A673 (cell line): ENCODE measurements around the gene PGLYRP3. TPM values are rescaled to one million over a fixed set of nuclear protein-coding genes. Genes with fewer than 3 reads are reported as not detected.

Experiments used
- BruUV-seq: library from RNA; stranded (reverse); fragments of 400-500 nt; replicated peaks from 2 replicates; lab custom pipeline; 2021; lab: Mats Ljungman, UMichigan
- CTCF ChIA-PET: fragments of 300-600 bp; sonication (Branson Sonifier 250); formaldehyde crosslinking; loops from one replicate; lab custom pipeline; 2022; ENCODE audit warnings: antibody characterized with exemption; lab: Charles Lee
- POLR2A ChIA-PET: fragments of 300-600 bp; sonication (Branson Sonifier 250); formaldehyde crosslinking; loops from one replicate; lab custom pipeline; 2022; ENCODE audit warnings: antibody characterized with exemption; ENCODE audit not compliant: low non-redundant PET; lab: Charles Lee
- DNase-seq: peaks from one replicate; pipeline ENCODE4 v3.0.0-alpha.2; 2015; ENCODE audit warnings: low spot score
- H3K27ac ChIP-seq: fragments of 200-600 bp; sonication (generic); 2 replicates; pipeline ENCODE4 v1.5.1; 2016; ENCODE audit warnings: mixed run types, low read depth, mild to moderate bottlenecking, mixed read lengths, antibody characterized with exemption, low read length; ENCODE audit not compliant: poor library complexity, severe bottlenecking
- H3K27me3 ChIP-seq: fragments of 200-600 bp; sonication (generic); replicated peaks from 2 replicates; pipeline ENCODE4 v1.6.1; 2017; ENCODE audit warnings: mixed run types, low read depth, mild to moderate bottlenecking, mixed read lengths, antibody characterized with exemption, low read length; ENCODE audit not compliant: insufficient read depth, poor library complexity
- H3K36me3 ChIP-seq: fragments of 200-600 bp; sonication (generic); 2 replicates; pipeline ENCODE4 v1.6.1; 2016; ENCODE audit warnings: mixed run types, mild to moderate bottlenecking, mixed read lengths, antibody characterized with exemption, low read length; ENCODE audit not compliant: insufficient read depth, poor library complexity, severe bottlenecking
- H3K4me1 ChIP-seq: fragments of 200-600 bp; sonication (generic); 2 replicates; pipeline ENCODE4 v1.6.1; 2017; ENCODE audit warnings: mixed run types, mild to moderate bottlenecking, mixed read lengths, antibody characterized with exemption, low read length; ENCODE audit not compliant: insufficient read depth, poor library complexity, severe bottlenecking
- H3K4me3 ChIP-seq: fragments of 200-600 bp; sonication (generic); 2 replicates; pipeline ENCODE4 v1.5.1; 2016; ENCODE audit warnings: low read depth, mixed run types, mild to moderate bottlenecking, mixed read lengths, low read length; ENCODE audit not compliant: poor library complexity, severe bottlenecking
- H3K9me3 ChIP-seq: fragments of 200-600 bp; sonication (generic); 2 replicates; pipeline ENCODE4 v1.6.1; 2016; ENCODE audit warnings: mixed run types, low read depth, mild to moderate bottlenecking, mixed read lengths, antibody characterized with exemption, low read length; ENCODE audit not compliant: poor library complexity, severe bottlenecking
- EZH2 ChIP-seq: fragments of 200-600 bp; sonication (generic); IDR thresholded peaks from 2 replicates; pipeline ENCODE4 v1.6.1; 2017; ENCODE audit warnings: borderline replicate concordance, low read depth, mild to moderate bottlenecking, mixed read lengths, antibody characterized with exemption, low read length; ENCODE audit not compliant: poor library complexity, severe bottlenecking
- intact Hi-C: fragments of 100-400 bp; cut with micrococcal nuclease; formaldehyde crosslinking; loops from one replicate; pipeline ENCODE4 v1.10.0; 2022; ENCODE audit not compliant: unreplicated experiment
- total RNA-seq: library from RNA; stranded (reverse); gene quantifications from 2 replicates; pipeline ENCODE4 v1.2.3, GENCODE V29; 2021
- TF ChIP-seq, protein P1 (sequence below): fragments of 300-800, 200-600 bp; sonication (generic); conservative IDR thresholded peaks from 2 replicates; pipeline ENCODE4 v1.5.1; 2017; ENCODE audit warnings: low read depth, mild to moderate bottlenecking, antibody characterized with exemption, low read length, moderate library complexity, mixed read lengths

The PGLYRP3 gene
- total RNA-seq, 1 experiment from 2014 or later = not detected

GRCh38 chr1:153251087-153251486, 61.7 kb downstream of the PGLYRP3 start:
- no peaks in the 10 kb centered on the region for H3K36me3 ChIP-seq
- intact Hi-C loops = no loop called here
- CTCF ChIA-PET = no interaction called here
- H3K27ac ChIP-seq = no peak overlapping the region
- no peak overlapping the region for H3K4me3 ChIP-seq
- no peaks in the 10 kb centered on the region for H3K9me3 ChIP-seq
- no peak for DNase-seq
- POLR2A ChIA-PET = no interaction called here
- H3K4me1 ChIP-seq = no peaks in the 10 kb centered on the region
- TF ChIP-seq, protein P1, sequence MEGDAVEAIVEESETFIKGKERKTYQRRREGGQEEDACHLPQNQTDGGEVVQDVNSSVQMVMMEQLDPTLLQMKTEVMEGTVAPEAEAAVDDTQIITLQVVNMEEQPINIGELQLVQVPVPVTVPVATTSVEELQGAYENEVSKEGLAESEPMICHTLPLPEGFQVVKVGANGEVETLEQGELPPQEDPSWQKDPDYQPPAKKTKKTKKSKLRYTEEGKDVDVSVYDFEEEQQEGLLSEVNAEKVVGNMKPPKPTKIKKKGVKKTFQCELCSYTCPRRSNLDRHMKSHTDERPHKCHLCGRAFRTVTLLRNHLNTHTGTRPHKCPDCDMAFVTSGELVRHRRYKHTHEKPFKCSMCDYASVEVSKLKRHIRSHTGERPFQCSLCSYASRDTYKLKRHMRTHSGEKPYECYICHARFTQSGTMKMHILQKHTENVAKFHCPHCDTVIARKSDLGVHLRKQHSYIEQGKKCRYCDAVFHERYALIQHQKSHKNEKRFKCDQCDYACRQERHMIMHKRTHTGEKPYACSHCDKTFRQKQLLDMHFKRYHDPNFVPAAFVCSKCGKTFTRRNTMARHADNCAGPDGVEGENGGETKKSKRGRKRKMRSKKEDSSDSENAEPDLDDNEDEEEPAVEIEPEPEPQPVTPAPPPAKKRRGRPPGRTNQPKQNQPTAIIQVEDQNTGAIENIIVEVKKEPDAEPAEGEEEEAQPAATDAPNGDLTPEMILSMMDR = no peak
- TF ChIP-seq EZH2 = no peak
- no TSS peak for BruUV-seq
- peaks cover 6% of the 10 kb centered on the region for H3K27me3 ChIP-seq

DNA sequence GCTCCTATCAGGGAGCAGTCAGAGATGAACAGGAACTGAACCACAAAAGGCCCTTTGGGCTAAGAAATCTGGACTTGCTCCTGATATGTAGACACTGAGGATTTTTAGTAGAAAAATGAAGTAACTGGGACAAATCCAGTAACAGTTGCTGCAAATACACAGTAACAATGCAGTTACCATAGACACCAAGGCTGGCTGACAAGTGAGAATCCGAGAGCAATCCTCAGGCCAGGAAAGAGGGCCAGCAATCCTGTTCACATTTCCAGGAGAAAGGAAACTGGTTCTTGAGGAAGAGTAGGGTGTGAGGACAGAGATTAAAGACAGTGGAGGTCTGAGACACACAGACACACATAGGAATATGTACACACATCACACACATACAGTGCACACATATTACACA, 62.6 kb downstream of the PGLYRP3 start:
- no TSS peak for BruUV-seq
- DNase-seq = no peak
- ChIA-PET POLR2A (no interaction called here), CTCF (no interaction called here)
- intact Hi-C loops = no loop called here
- Histone ChIP-seq H3K4me1 (no peaks in the 10 kb centered on the region), H3K9me3 (no peaks in the 10 kb centered on the region), H3K36me3 (no peaks in the 10 kb centered on the region), H3K4me3 (no peak overlapping the region), H3K27ac (no peak overlapping the region), H3K27me3 (peaks cover 6% of the 10 kb centered on the region)
- TF ChIP-seq, protein P1 = no peak
- TF ChIP-seq EZH2 = no peak

GRCh38 chr1:153248176-153248879, 64.4 kb downstream of the PGLYRP3 start:
- Histone ChIP-seq H3K27me3 (peaks cover 6% of the 10 kb centered on the region), H3K36me3 (no peaks in the 10 kb centered on the region), H3K27ac (no peak overlapping the region), H3K4me1 (no peaks in the 10 kb centered on the region), H3K9me3 (no peaks in the 10 kb centered on the region), H3K4me3 (no peak overlapping the region)
- ChIA-PET POLR2A (no interaction called here), CTCF (no interaction called here)
- TF ChIP-seq EZH2 = no peak
- TF ChIP-seq, protein P1 = no peak
- no TSS peak for BruUV-seq
- DNase-seq = no peak
- intact Hi-C loops = no loop called here

Other genes with a start within 250 kb of the PGLYRP3 start
- gene SPRR2B, start 241.3 kb downstream of the PGLYRP3 start, total RNA-seq = not detected in 2 replicates
- gene SPRR2E, start 218.4 kb downstream of the PGLYRP3 start, total RNA-seq = not detected in 2 replicates
- gene SPRR2F, start 199.4 kb downstream of the PGLYRP3 start, total RNA-seq = not detected in 2 replicates
- not detected in 2 replicates for gene SPRR2G, start 162.1 kb downstream of the PGLYRP3 start, total RNA-seq
- gene LELP1, start 109.5 kb downstream of the PGLYRP3 start, total RNA-seq = not detected in 2 replicates
- not detected in 2 replicates for gene PRR9, start 95.4 kb downstream of the PGLYRP3 start, total RNA-seq
- gene LORICRIN, start 53.3 kb downstream of the PGLYRP3 start, total RNA-seq = not detected in 2 replicates
- not detected in 2 replicates for gene PGLYRP4, start 35.9 kb upstream of the PGLYRP3 start, total RNA-seq
- not detected in 2 replicates for gene S100A9, start 44.9 kb upstream of the PGLYRP3 start, total RNA-seq
- gene S100A12, start 62.7 kb upstream of the PGLYRP3 start, total RNA-seq = not detected in 2 replicates
- gene S100A8, start 78.1 kb upstream of the PGLYRP3 start, total RNA-seq = not detected in 2 replicates
- not detected in 2 replicates for gene S100A7A, start 103.6 kb upstream of the PGLYRP3 start, total RNA-seq
- gene S100A7, start 147.7 kb upstream of the PGLYRP3 start, total RNA-seq = not detected in 2 replicates
- 73.6 and 106 TPM in 2 replicates for gene S100A6, start 223.0 kb upstream of the PGLYRP3 start, total RNA-seq
- gene S100A5, start 228.0 kb upstream of the PGLYRP3 start, total RNA-seq = not detected in 2 replicates
- gene S100A4, start 232.9 kb upstream of the PGLYRP3 start, total RNA-seq = 17.8 and 20.0 TPM in 2 replicates
- gene S100A3, start 236.3 kb upstream of the PGLYRP3 start, total RNA-seq = 0.61 and 0.99 TPM in 2 replicates